ENCODE data around the gene PRKAA2.

PRKAA2 gene

DNA sequence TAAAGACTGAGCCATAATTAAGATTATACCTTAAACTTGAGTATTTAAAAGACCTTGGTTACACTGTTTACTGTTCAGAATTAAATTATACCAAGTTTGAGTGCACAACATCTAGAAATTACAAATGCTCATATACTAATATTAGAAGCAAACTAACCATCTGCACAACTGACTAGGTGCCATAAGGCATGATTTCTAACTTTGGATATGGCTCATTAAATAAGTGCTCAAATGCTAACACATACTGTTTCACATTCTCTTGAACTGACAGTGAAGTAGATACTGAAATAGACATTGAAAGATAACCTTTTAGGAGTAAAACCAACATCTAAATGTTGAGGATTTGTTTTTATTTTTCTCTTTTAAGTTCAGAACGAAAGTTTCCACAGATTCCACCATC, 74.1 kb downstream of the PRKAA2 start:
- no peaks in the 10 kb centered on the region for H3K36me3 Mint-ChIP-seq (ENCODE audit: low read depth)
- no peaks in the 10 kb centered on the region for H3K4me1 Mint-ChIP-seq (ENCODE audit: low read depth)
- no peaks in the 10 kb centered on the region for H3K9me3 Mint-ChIP-seq
- peaks cover 4% of the 10 kb centered on the region for H3K27me3 Mint-ChIP-seq (ENCODE audit: low read depth)
- no peak overlapping the region for H3K4me3 Mint-ChIP-seq
- no peak overlapping the region for H3K27ac Mint-ChIP-seq

- Mint-ChIP-seq H3K4me1 (ENCODE audit: low read depth) (no peaks in the 10 kb centered on the region), H3K9me3 (no peaks in the 10 kb centered on the region), H3K36me3 (ENCODE audit: low read depth) (no peaks in the 10 kb centered on the region), H3K4me3 (no peak overlapping the region), H3K27ac (no peak overlapping the region), H3K27me3 (ENCODE audit: low read depth) (peaks cover 4% of the 10 kb centered on the region)
Observed at GRCh38 chr1:56726706-56727105, 81.6 kb downstream of the PRKAA2 start.

DNA sequence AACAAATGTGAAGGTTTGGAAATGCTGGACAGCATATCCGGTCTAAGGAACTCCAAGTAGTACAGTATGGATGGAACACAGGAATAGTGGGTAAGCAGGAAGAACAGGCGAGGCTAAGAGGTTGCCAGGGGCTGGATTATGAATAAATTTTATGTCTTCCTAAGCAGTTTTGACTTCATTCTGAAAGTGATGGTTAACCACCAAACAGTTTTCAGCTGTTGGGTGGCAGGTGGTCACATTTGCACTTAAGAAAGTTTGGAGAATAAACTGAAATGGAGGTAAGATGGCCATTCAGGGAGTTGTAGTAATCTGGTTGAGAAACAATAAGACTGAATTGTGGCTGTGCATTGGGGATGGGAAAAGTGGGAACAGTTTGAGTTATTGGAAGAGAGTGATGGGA, 83.8 kb downstream of the PRKAA2 start:
- Mint-ChIP-seq H3K27ac (no peak overlapping the region), H3K9me3 (no peaks in the 10 kb centered on the region), H3K27me3 (ENCODE audit: low read depth) (peaks cover 4% of the 10 kb centered on the region), H3K4me1 (ENCODE audit: low read depth) (no peaks in the 10 kb centered on the region), H3K36me3 (ENCODE audit: low read depth) (no peaks in the 10 kb centered on the region), H3K4me3 (no peak overlapping the region)

DNA sequence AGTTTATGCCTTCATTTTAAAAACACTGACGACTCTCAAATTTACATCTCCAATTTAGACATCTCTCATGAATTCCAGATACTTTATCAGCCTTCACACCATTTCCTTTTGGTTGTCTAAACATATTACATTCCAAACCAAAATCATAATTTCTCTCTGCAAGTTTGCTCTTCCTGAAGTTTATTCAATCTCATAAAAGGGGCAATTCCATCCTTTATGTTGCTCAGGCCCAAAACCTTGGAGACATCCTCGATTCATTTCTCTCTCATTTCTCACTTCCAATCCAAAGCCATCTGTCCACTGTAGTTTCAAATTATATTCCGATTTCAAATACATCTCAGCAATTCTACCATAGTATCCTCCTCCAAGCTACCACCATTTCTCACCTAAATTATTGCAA, 100.1 kb downstream of the PRKAA2 start:
- Mint-ChIP-seq H3K27ac (no peak overlapping the region), H3K4me1 (ENCODE audit: low read depth) (no peaks in the 10 kb centered on the region), H3K9me3 (no peaks in the 10 kb centered on the region), H3K27me3 (ENCODE audit: low read depth) (no peaks in the 10 kb centered on the region), H3K36me3 (ENCODE audit: low read depth) (no peaks in the 10 kb centered on the region), H3K4me3 (no peak overlapping the region)

DNA sequence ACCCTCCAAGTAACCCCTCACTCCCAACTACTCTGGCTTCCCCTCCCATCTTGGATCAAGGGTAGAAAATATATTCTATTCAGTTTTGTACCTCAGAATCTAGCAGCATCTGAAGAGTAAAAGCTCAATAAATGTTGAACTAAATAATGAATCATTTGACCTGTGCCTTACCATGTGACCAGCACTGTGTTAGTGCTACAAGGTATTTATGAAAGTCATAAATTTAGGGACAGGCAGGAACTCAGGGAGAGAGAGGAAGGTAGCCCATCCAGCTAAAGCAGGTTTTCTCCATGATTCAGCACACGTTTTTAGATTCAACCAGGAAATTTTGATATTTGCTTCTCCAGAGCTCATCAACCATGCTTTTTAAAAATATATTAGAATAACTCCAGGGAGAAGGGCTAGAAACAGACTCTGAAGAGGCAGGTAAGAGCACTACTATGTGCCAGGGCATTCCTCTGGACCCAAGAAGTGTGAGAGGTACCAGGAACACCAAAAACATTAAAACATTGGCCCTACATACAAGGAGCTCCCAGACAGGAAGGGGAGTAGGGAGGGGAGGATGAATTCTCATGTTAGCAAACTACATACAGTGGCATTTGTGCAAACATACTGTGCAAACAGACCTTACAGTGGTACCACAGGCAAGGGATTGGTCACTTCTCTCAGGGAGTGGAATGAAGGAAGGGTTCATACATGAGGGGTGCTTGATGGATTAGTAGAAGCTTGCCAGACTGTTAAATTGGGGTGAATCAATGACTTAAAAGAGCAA, 109.8 kb downstream of the PRKAA2 start:
- no peaks in the 10 kb centered on the region for H3K9me3 Mint-ChIP-seq
- H3K4me3 Mint-ChIP-seq: no peak overlapping the region
- no peaks in the 10 kb centered on the region for H3K36me3 Mint-ChIP-seq (ENCODE audit: low read depth)
- H3K4me1 Mint-ChIP-seq (ENCODE audit: low read depth): no peaks in the 10 kb centered on the region
- H3K27ac Mint-ChIP-seq: no peak overlapping the region
- H3K27me3 Mint-ChIP-seq (ENCODE audit: low read depth): no peaks in the 10 kb centered on the region

DNA sequence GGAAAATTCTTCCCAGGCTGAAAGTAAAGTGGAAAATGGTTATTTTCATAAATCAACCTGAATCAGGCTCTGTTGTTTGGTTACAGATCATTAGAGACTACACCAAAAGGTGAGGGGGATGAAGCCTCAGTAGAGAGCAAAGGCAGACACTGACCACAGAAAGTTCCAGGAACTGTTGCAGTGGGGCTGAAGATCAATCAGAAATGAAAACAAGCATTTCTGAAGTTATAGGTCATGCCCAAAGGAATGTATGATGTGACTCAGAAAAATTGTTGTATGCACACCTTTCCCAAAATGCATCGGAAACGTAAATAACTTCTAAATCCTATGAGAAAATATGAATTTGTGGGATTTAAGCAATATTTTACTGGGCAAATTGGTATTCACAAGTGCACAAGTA, 110.8 kb downstream of the PRKAA2 start:
- H3K4me3 Mint-ChIP-seq: no peak overlapping the region
- H3K36me3 Mint-ChIP-seq (ENCODE audit: low read depth): no peaks in the 10 kb centered on the region
- H3K27me3 Mint-ChIP-seq (ENCODE audit: low read depth): no peaks in the 10 kb centered on the region
- no peaks in the 10 kb centered on the region for H3K4me1 Mint-ChIP-seq (ENCODE audit: low read depth)
- H3K27ac Mint-ChIP-seq: no peak overlapping the region
- no peaks in the 10 kb centered on the region for H3K9me3 Mint-ChIP-seq

DNA sequence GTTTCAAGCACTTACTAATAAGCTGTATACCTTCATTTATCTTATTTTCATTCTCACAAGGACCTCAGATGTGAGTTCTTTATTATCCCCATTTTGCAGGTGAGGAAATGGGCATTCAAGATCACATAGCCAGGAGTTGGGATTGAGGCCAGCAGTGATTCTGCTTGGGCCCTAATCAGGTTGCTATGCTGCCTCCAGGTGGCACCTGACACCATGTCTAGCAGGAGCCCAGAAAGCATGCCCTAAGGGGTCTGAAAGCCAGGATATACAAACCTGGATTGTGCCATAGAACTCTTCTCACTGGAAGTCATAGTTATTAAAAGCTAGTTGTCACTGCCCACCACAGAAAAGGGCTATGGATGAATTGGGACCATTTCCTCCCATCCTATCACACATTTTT, 113.0 kb downstream of the PRKAA2 start:
- Mint-ChIP-seq H3K27me3 (ENCODE audit: low read depth) (no peaks in the 10 kb centered on the region), H3K27ac (no peak overlapping the region), H3K4me3 (no peak overlapping the region), H3K36me3 (ENCODE audit: low read depth) (no peaks in the 10 kb centered on the region), H3K9me3 (no peaks in the 10 kb centered on the region), H3K4me1 (ENCODE audit: low read depth) (no peaks in the 10 kb centered on the region)

DNA sequence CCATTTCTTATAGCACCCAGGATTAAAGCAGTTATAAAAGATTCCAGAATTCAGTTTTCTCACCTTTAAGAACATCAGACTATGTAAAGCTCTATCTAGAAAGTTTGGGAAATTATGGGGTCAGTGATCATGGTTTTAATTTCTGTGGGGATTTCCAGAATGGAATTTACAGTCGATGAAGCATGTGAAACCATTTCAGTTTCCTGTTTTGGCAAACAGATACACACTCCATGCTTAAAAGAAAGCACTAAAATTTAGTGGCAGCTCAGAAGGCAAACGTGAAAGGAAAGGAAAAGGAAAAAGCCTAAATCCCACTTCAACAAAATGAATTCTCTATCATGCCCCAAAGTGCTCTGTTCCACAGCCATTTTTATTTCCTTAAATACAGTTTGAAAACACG, 113.7 kb downstream of the PRKAA2 start:
- Mint-ChIP-seq H3K36me3 (ENCODE audit: low read depth) (no peaks in the 10 kb centered on the region), H3K4me3 (no peak overlapping the region), H3K27me3 (ENCODE audit: low read depth) (no peaks in the 10 kb centered on the region), H3K27ac (no peak overlapping the region), H3K4me1 (ENCODE audit: low read depth) (no peaks in the 10 kb centered on the region), H3K9me3 (no peaks in the 10 kb centered on the region)
